EH (cell line): ENCODE data around the gene SGSM2.

Experiments
- DNase-seq: peaks from one replicate; pipeline ENCODE4 v3.0.0-alpha.2; 2015; ENCODE audit warnings: low read depth

Gene SGSM2

GRCh38 chr17:2336215-2336851 is 968 bp upstream of the SGSM2 start, which contains the start of gene TSR1:
Gene TSR1 (minus strand): TSS chr17:2336457. CDS start chr17:2336427, 30 bp downstream.
- DNase-seq, result peak; percentile 91

- DNase-seq, result peak; percentile 64
These were observed 428 bp downstream of the SGSM2 start for GRCh38 chr17:2337544-2338314.

- peak; percentile 6 for DNase-seq
These were observed 985 bp downstream of the SGSM2 start for GRCh38 chr17:2338315-2338657.

- DNase-seq, result no peak
These were observed 6.1 kb downstream of the SGSM2 start for GRCh38 chr17:2343421-2343820.

GRCh38 chr17:2344528-2344927 is 7.2 kb downstream of the SGSM2 start:
- no peak for DNase-seq

GRCh38 chr17:2346475-2346874 is 9.2 kb downstream of the SGSM2 start:
- DNase-seq, result no peak

GRCh38 chr17:2347805-2348685 is 10.7 kb downstream of the SGSM2 start:
- peak; percentile 94 for DNase-seq

- DNase-seq, result no peak
These were observed 14.0 kb downstream of the SGSM2 start for GRCh38 chr17:2351269-2351668.

- DNase-seq, result no peak
These were observed 17.0 kb downstream of the SGSM2 start for GRCh38 chr17:2354311-2354710.

GRCh38 chr17:2357237-2357636 is 19.9 kb downstream of the SGSM2 start:
- no peak for DNase-seq

GRCh38 chr17:2357931-2358434 is 20.7 kb downstream of the SGSM2 start:
- no peak for DNase-seq

- no peak for DNase-seq
These were observed 23.9 kb downstream of the SGSM2 start for GRCh38 chr17:2361010-2361760.

- DNase-seq, result no peak
These were observed 24.7 kb downstream of the SGSM2 start for GRCh38 chr17:2362016-2362415.

GRCh38 chr17:2362416-2362815 is 25.1 kb downstream of the SGSM2 start:
- DNase-seq, result no peak

- DNase-seq, result no peak
These were observed 25.6 kb downstream of the SGSM2 start for GRCh38 chr17:2362881-2363280.

- no peak for DNase-seq
These were observed 26.0 kb downstream of the SGSM2 start for GRCh38 chr17:2363318-2363717.

- no peak for DNase-seq
These were observed 26.8 kb downstream of the SGSM2 start for GRCh38 chr17:2363851-2364762.

GRCh38 chr17:2364763-2365116 is 27.4 kb downstream of the SGSM2 start:
- DNase-seq, result no peak

- no peak for DNase-seq
These were observed 27.8 kb downstream of the SGSM2 start for GRCh38 chr17:2365132-2365531.

GRCh38 chr17:2366747-2367494 is 29.6 kb downstream of the SGSM2 start:
- DNase-seq, result no peak
